Lower lobe of right lung (tissue), 2 donors: ENCODE data around the gene CACNG6. TPM values are rescaled to one million over a fixed set of nuclear protein-coding genes. Genes with fewer than 3 reads are reported as not detected.
A peak's percentile ranks its signal among the peaks of the same experiment; 100 is the strongest.

ENCODE experiments used
- ATAC-seq, 2 donors: fragments of 200-7000 bp; cut with Tn5 transposase; one replicate each; pipeline ENCODE4 v1.9.1; 2020 to 2022; ENCODE audit warnings: mild to moderate bottlenecking in 2 of 2, moderate library complexity in 2 of 2
- DNase-seq: peaks from one replicate; pipeline ENCODE4 v3.0.0-alpha.2; 2020
- H3K27ac ChIP-seq: fragments of 200-600 bp; one replicate; pipeline ENCODE4 v1.8.0; 2022
- H3K27me3 ChIP-seq: fragments of 200-600 bp; one replicate; pipeline ENCODE4 v1.8.0; 2022; ENCODE audit warnings: low read depth
- H3K36me3 ChIP-seq: fragments of 200-600 bp; one replicate; pipeline ENCODE4 v1.8.0; 2022; ENCODE audit warnings: mild to moderate bottlenecking
- H3K4me1 ChIP-seq: fragments of 200-600 bp; one replicate; pipeline ENCODE4 v1.8.0; 2022
- H3K4me3 ChIP-seq: fragments of 200-600 bp; one replicate; pipeline ENCODE4 v1.8.0; 2022; ENCODE audit warnings: mild to moderate bottlenecking
- H3K9me3 ChIP-seq: fragments of 200-600 bp; one replicate; pipeline ENCODE4 v1.8.0; 2022
- intact Hi-C: fragments of 100-400 bp; cut with DNase I; formaldehyde crosslinking; loops from one replicate; pipeline ENCODE4 v1.11.0; 2022
- total RNA-seq: library from RNA; stranded (reverse); fragmentation: NEBNext Ultra II Directional; extraction: Animal tissue kit (Norgen Biotek cat#: 25700); gene quantifications from one replicate; pipeline ENCODE4 v1.2.1, GENCODE V29; 2021
- TF ChIP-seq, protein P1 (sequence below): fragments of 200-600 bp; IDR thresholded peaks from one replicate; pipeline ENCODE4 v1.8.0; 2022; ENCODE audit warnings: antibody characterized with exemption, mild to moderate bottlenecking
- donor health status: DM: no; HTN: yes; CAD: no; lungs with severe emphysema.

The CACNG6 gene
- total RNA-seq, 1 donor from 2014 or later, result 2.2 TPM

DNA sequence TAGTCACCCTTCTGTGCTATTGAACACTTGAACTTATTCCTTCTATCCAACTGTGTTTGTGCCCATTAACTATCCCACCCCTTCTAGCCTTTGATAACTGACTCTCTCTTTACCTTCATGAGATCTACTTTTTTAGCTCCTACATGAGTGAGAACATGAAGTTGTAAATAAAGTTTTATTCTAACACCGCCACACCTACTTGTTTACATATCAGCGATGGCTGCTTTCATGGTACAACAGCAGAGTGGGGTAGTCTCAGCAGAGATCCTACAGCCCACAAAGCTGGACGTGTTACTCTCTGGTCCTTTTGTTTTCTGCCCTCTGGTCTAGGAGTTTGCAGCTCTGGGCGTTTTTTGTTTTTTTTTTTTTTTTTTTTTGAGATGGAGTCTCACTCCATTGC is 48.6 kb downstream of the CACNG6 start:
- no peak overlapping the region for H3K27ac ChIP-seq
- no peak for DNase-seq
- no peaks in the 10 kb centered on the region for H3K4me1 ChIP-seq
- TF ChIP-seq, protein P1, sequence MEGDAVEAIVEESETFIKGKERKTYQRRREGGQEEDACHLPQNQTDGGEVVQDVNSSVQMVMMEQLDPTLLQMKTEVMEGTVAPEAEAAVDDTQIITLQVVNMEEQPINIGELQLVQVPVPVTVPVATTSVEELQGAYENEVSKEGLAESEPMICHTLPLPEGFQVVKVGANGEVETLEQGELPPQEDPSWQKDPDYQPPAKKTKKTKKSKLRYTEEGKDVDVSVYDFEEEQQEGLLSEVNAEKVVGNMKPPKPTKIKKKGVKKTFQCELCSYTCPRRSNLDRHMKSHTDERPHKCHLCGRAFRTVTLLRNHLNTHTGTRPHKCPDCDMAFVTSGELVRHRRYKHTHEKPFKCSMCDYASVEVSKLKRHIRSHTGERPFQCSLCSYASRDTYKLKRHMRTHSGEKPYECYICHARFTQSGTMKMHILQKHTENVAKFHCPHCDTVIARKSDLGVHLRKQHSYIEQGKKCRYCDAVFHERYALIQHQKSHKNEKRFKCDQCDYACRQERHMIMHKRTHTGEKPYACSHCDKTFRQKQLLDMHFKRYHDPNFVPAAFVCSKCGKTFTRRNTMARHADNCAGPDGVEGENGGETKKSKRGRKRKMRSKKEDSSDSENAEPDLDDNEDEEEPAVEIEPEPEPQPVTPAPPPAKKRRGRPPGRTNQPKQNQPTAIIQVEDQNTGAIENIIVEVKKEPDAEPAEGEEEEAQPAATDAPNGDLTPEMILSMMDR, result no peak
- H3K36me3 ChIP-seq, result no peaks in the 10 kb centered on the region
- H3K4me3 ChIP-seq, result no peak overlapping the region
- peaks cover 7% of the 10 kb centered on the region for H3K27me3 ChIP-seq
- H3K9me3 ChIP-seq, result no peaks in the 10 kb centered on the region
- ATAC-seq, result no peak
- intact Hi-C loops, result no loop called here

DNA sequence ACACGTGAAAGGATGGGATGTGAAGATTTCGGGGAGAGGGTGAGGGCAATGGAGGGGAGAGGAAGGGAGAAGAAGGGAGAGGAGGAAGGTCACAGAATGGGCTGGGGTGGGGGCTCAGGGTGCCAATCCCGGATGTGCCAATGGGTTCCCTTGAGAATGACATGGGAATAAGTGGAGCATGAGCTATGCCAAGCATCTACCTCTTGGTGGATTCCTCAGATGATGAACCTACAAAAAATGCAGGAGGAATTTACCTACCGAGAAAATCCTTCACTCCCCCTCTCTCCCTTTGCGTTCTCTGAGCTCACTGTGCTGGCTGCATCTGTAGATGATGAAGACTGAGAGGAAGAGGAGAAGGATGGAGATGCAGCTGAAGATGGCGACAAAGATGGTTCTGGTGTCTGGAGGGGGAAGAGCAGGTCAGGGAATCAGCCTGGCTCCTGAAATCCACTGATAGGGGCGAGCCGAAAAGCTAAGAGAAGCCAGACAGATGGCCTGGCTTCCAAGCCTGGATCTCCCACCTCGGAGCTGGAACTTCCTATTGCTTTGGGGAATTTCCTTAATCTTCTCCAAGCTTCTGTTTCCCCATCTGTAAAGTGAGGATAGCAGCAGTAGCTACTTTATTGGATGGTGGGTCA is 50.7 kb downstream of the CACNG6 start:
- H3K9me3 ChIP-seq, result no peaks in the 10 kb centered on the region
- TF ChIP-seq, protein P1, result no peak
- no peak overlapping the region for H3K4me3 ChIP-seq
- no peaks in the 10 kb centered on the region for H3K36me3 ChIP-seq
- DNase-seq, result no peak
- H3K4me1 ChIP-seq, result no peaks in the 10 kb centered on the region
- H3K27me3 ChIP-seq, result peaks cover 20% of the 10 kb centered on the region
- no peak for ATAC-seq
- H3K27ac ChIP-seq, result no peak overlapping the region
- intact Hi-C loops, result no loop called here

DNA sequence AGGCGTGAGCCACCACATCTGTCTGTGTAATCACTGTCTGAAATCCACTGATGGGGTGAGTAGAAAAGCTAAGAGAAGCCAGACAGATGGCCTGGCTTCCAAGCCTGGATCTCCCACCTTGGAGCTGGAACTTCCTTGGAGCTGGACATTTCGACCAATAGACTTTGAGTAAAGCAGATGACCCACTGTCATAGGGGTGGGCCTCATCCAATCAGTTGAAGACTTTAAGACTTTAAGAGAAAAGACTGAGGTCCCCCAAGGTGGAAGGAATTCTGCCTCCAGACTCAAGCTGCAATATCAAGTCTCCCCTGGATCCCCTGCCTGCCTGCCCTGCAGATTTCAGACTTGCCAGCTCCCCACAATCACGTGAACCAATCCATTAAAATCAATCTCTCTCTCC is 51.6 kb downstream of the CACNG6 start:
- Histone ChIP-seq H3K4me3 (no peak overlapping the region), H3K27ac (no peak overlapping the region), H3K9me3 (no peaks in the 10 kb centered on the region), H3K4me1 (peaks cover 2% of the 10 kb centered on the region), H3K27me3 (peaks cover 20% of the 10 kb centered on the region), H3K36me3 (no peaks in the 10 kb centered on the region)
- TF ChIP-seq, protein P1, result no peak
- intact Hi-C loops, result no loop called here
- ATAC-seq (no peak), DNase-seq (no peak)

DNA sequence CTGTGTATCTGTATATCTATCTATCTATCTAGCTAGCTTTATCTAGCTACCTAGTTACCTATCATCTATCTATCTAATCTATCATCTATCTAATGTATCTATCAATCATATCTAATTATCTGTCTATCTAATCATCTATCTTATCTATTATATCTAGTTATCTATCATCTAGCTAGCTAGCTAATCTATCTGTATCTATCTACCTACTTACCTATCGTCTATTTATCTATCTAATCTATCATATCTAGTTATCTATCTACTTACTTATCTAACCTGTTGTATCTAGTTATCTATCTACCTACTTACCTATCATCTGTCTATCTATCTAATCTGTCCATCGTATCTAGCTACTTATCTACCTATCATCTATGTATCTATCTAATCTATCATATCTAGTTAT is 54.3 kb downstream of the CACNG6 start:
- intact Hi-C loops, result no loop called here
- DNase-seq, result no peak
- TF ChIP-seq, protein P1, result no peak
- H3K36me3 ChIP-seq, result no peaks in the 10 kb centered on the region
- peaks cover 25% of the 10 kb centered on the region for H3K27me3 ChIP-seq
- H3K4me1 ChIP-seq, result peaks cover 8% of the 10 kb centered on the region
- no peaks in the 10 kb centered on the region for H3K9me3 ChIP-seq
- no peak for ATAC-seq
- H3K4me3 ChIP-seq, result no peak overlapping the region
- no peak overlapping the region for H3K27ac ChIP-seq

DNA sequence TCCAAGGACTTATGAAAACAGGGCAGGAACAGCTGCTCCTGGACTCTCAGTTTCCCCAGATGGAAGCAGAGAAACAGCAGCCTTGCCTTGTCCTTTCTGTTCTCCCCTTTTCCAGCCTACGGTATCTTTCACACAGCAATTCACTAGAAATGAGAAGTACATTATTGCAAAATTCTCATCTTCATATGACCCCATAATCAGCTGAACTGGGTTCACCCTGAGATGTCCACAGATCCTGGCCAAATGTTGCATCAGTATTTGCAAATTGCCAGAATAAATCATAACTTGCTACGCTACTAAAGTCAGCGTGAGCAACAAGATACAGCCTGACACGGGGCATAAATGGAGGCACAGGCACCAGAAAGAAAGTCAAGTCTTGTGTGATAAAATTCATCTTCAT is 56.2 kb downstream of the CACNG6 start:
- Histone ChIP-seq H3K9me3 (no peaks in the 10 kb centered on the region), H3K4me1 (peaks cover 8% of the 10 kb centered on the region), H3K27me3 (peaks cover 25% of the 10 kb centered on the region), H3K4me3 (no peak overlapping the region), H3K36me3 (no peaks in the 10 kb centered on the region), H3K27ac (no peak overlapping the region)
- ATAC-seq (peak; percentile 57 to 66), DNase-seq (no peak)
- intact Hi-C loops, result no loop called here
- TF ChIP-seq, protein P1, result no peak

Other genes starting within 250 kb of the CACNG6 start
- 6.8 TPM for gene NLRP12, start 167.3 kb upstream of the CACNG6 start, total RNA-seq
- gene MYADM, start 123.8 kb upstream of the CACNG6 start, total RNA-seq, result 126 TPM
- not detected for gene PRKCG, start 109.4 kb upstream of the CACNG6 start, total RNA-seq
- gene CACNG7, start 82.4 kb upstream of the CACNG6 start, total RNA-seq, result not detected
- 0.21 TPM for gene CACNG8, start 28.7 kb upstream of the CACNG6 start, total RNA-seq
- gene VSTM1, start 72.3 kb downstream of the CACNG6 start, total RNA-seq, result 1.7 TPM
- gene TARM1, start 89.7 kb downstream of the CACNG6 start, total RNA-seq, result not detected
- gene OSCAR, start 109.2 kb downstream of the CACNG6 start, total RNA-seq, result 77.8 TPM
- 119 TPM for gene NDUFA3, start 111.2 kb downstream of the CACNG6 start, total RNA-seq
- gene TFPT, start 124.0 kb downstream of the CACNG6 start, total RNA-seq, result 22.1 TPM
- gene PRPF31, start 124.1 kb downstream of the CACNG6 start, total RNA-seq, result 43.5 TPM
- gene CNOT3, start 146.1 kb downstream of the CACNG6 start, total RNA-seq, result 44.6 TPM
- gene LENG1, start 168.1 kb downstream of the CACNG6 start, total RNA-seq, result 8.0 TPM
- 57.6 TPM for gene TMC4, start 181.5 kb downstream of the CACNG6 start, total RNA-seq
- gene MBOAT7, start 197.9 kb downstream of the CACNG6 start, total RNA-seq, result 65.5 TPM
- gene TSEN34, start 199.7 kb downstream of the CACNG6 start, total RNA-seq, result 33.8 TPM
- 1,086 TPM for gene RPS9, start 209.2 kb downstream of the CACNG6 start, total RNA-seq
- gene LILRB3, start 231.4 kb downstream of the CACNG6 start, total RNA-seq, result 85.6 TPM